Measurements from ENCODE around the gene CBLB. TPM values are rescaled to one million over a fixed set of nuclear protein-coding genes. Genes with fewer than 3 reads are reported as not detected.

The CBLB gene
- total and polyA plus RNA-seq, 10 donors, result 13.8 to 138 (median 67.5) TPM

GRCh38 chr3:105790534-105790933, 78.3 kb downstream of the CBLB start:
- 88 to 96% (median 93%) methylated on average over 2 of the region's 2 CpGs for WGBS, 5 donors
- intact Hi-C loops (cut with DNase I; ENCODE audit: low total_unique reads), result no loop called here
- TF ChIP-seq POLR2A (IDR thresholded peaks at IDR 0.05), result no peak
- no peak for TF ChIP-seq CTCF (IDR thresholded peaks at IDR 0.05 in 8 of 11, conservative IDR thresholded peaks at IDR 0.05 in 3 of 11)
- no peak for TF ChIP-seq POLR2AphosphoS5 (IDR thresholded peaks at IDR 0.05)
- H3K36me3 ChIP-seq, result no peaks in the 10 kb centered on the region
- H3K27ac ChIP-seq, result no peak overlapping the region
- peaks cover 2 to 80% (median 22%) of the 10 kb centered on the region in 6 donors for H3K4me1 ChIP-seq
- peak; percentile 27 for DNase-seq
- H3K9me3 ChIP-seq, result no peaks in the 10 kb centered on the region
- no peak overlapping the region for H3K4me3 ChIP-seq
- no peaks in the 10 kb centered on the region for H3K27me3 ChIP-seq (replicated peaks in 1 of 7)

GRCh38 chr3:105788593-105788992, 80.2 kb downstream of the CBLB start:
- Histone ChIP-seq H3K27ac (no peak overlapping the region), H3K4me3 (no peak overlapping the region), H3K27me3 (replicated peaks in 1 of 7) (no peaks in the 10 kb centered on the region), H3K9me3 (no peaks in the 10 kb centered on the region), H3K4me1 (peaks cover 2 to 68% (median 21%) of the 10 kb centered on the region in 6 donors), H3K36me3 (no peaks in the 10 kb centered on the region)
- intact Hi-C loops (cut with DNase I; ENCODE audit: low total_unique reads), result no loop called here
- no peak for DNase-seq
- TF ChIP-seq POLR2A (IDR thresholded peaks at IDR 0.05) (no peak), POLR2AphosphoS5 (IDR thresholded peaks at IDR 0.05) (no peak), CTCF (IDR thresholded peaks at IDR 0.05 in 8 of 11, conservative IDR thresholded peaks at IDR 0.05 in 3 of 11) (no peak)
- WGBS, 5 donors, result 95 to 100% (median 97%) methylated on average over 3 of the region's 3 CpGs

GRCh38 chr3:105787453-105787852, 81.4 kb downstream of the CBLB start:
- DNase-seq, result no peak
- H3K9me3 ChIP-seq, result no peaks in the 10 kb centered on the region
- H3K27me3 ChIP-seq (replicated peaks in 1 of 7), result no peaks in the 10 kb centered on the region
- TF ChIP-seq CTCF (IDR thresholded peaks at IDR 0.05 in 8 of 11, conservative IDR thresholded peaks at IDR 0.05 in 3 of 11) (no peak), POLR2AphosphoS5 (IDR thresholded peaks at IDR 0.05) (no peak), POLR2A (IDR thresholded peaks at IDR 0.05) (no peak)
- H3K36me3 ChIP-seq, result no peaks in the 10 kb centered on the region
- intact Hi-C loops (cut with DNase I; ENCODE audit: low total_unique reads), result no loop called here
- no peak overlapping the region for H3K4me3 ChIP-seq
- peaks cover 0 to 66% (median 11%) of the 10 kb centered on the region in 6 donors for H3K4me1 ChIP-seq
- H3K27ac ChIP-seq, result no peak overlapping the region
- WGBS, 5 donors, result 91 to 100% (median 96%) methylated on average over 2 of the region's 2 CpGs

- no peak for DNase-seq
Observed at GRCh38 chr3:105786990-105787389, 81.8 kb downstream of the CBLB start.

More at GRCh38 chr3:105786990-105787389, 81.8 kb downstream of the CBLB start:
- no peak overlapping the region for H3K4me3 ChIP-seq
- WGBS, 5 donors, result 86 to 94% (median 89%) methylated on average over 1 of the region's 1 CpG
- TF ChIP-seq CTCF (IDR thresholded peaks at IDR 0.05 in 8 of 11, conservative IDR thresholded peaks at IDR 0.05 in 3 of 11) (no peak), POLR2A (IDR thresholded peaks at IDR 0.05) (no peak), POLR2AphosphoS5 (IDR thresholded peaks at IDR 0.05) (no peak)
- intact Hi-C loops (cut with DNase I; ENCODE audit: low total_unique reads), result no loop called here
- no peaks in the 10 kb centered on the region for H3K36me3 ChIP-seq
- H3K9me3 ChIP-seq, result no peaks in the 10 kb centered on the region
- H3K27me3 ChIP-seq (replicated peaks in 1 of 7), result no peaks in the 10 kb centered on the region
- peaks cover 0 to 66% (median 8%) of the 10 kb centered on the region in 6 donors for H3K4me1 ChIP-seq
- H3K27ac ChIP-seq, result no peak overlapping the region
